ENCODE measurements around the gene RABGAP1L. TPM values are rescaled to one million over a fixed set of nuclear protein-coding genes. Genes with fewer than 3 reads are reported as not detected.
"Not testable (repeated sequence)": the region's sequence is repeated elsewhere in the genome, so short reads cannot be mapped to it uniquely, and the experiment has no call there.

The RABGAP1L gene
- total RNA-seq, 3 donors from 2014 or later = 46.1 to 74.7 (median 59.2) TPM

DNA sequence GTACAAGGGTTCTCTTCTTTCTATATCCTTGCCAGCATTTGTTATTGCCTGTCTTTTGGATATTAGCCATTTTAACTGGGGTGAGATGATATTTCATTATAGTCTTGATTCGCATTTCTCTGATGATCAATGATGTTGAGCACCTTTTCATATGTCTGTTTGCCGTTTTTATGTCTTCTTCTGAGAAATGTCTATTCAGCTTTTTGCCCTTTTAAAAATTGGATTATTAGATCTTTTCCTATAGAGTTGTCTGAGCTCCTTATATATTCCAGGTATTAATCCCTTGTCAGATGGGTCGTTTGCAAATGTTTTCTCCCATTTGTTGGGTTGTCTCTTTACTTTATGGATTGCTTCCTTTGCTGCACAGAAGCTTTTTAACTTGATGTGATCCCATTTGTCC lies 883.3 kb downstream of the RABGAP1L start:
- H3K36me3 ChIP-seq (ENCODE audit: low read depth) = no peaks in the 10 kb centered on the region
- H3K9me3 ChIP-seq = no peaks in the 10 kb centered on the region
- DNase-seq (no peak), ATAC-seq (no peak)
- intact Hi-C loops (cut with DNase I, micrococcal nuclease) = no loop called here
- H3K4me3 ChIP-seq = no peak overlapping the region
- TF ChIP-seq, protein P1, sequence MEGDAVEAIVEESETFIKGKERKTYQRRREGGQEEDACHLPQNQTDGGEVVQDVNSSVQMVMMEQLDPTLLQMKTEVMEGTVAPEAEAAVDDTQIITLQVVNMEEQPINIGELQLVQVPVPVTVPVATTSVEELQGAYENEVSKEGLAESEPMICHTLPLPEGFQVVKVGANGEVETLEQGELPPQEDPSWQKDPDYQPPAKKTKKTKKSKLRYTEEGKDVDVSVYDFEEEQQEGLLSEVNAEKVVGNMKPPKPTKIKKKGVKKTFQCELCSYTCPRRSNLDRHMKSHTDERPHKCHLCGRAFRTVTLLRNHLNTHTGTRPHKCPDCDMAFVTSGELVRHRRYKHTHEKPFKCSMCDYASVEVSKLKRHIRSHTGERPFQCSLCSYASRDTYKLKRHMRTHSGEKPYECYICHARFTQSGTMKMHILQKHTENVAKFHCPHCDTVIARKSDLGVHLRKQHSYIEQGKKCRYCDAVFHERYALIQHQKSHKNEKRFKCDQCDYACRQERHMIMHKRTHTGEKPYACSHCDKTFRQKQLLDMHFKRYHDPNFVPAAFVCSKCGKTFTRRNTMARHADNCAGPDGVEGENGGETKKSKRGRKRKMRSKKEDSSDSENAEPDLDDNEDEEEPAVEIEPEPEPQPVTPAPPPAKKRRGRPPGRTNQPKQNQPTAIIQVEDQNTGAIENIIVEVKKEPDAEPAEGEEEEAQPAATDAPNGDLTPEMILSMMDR (IDR thresholded peaks at IDR 0.05) = no peak
- H3K4me1 ChIP-seq (ENCODE audit: low read depth) = no peaks in the 10 kb centered on the region

- no peak overlapping the region for H3K4me3 ChIP-seq
- no peaks in the 10 kb centered on the region for H3K36me3 ChIP-seq (ENCODE audit: low read depth)
- TF ChIP-seq, protein P1 (IDR thresholded peaks at IDR 0.05) = no peak
- DNase-seq = no peak
- H3K4me1 ChIP-seq (ENCODE audit: low read depth) = no peaks in the 10 kb centered on the region
- ATAC-seq = no peak
- intact Hi-C loops (cut with DNase I, micrococcal nuclease) = no loop called here
- no peaks in the 10 kb centered on the region for H3K9me3 ChIP-seq
Observed at GRCh38 chr1:175043824-175044223, 884.5 kb downstream of the RABGAP1L start.

DNA sequence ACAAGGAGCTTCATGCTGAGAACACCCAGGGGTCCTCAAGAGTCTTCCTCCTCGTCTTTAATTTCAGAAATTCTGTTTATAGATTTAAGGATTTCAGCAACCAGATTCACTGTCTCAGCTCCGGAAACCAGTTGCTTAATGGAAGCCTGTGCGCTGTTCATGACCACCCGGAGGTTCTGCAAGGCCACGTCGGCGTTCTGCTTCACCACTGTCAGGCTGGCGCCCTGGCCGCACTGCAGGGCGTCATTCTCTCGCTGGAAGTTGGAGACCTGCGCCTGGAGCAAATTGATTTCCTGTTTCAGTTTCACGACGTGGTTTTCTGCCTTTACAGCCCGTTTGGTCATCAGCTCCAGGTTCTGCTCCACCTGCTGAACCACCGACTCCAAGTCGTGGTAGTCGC lies 885.3 kb downstream of the RABGAP1L start:
- not testable (repeated sequence) for ATAC-seq; H3K36me3 ChIP-seq (ENCODE audit: low read depth)

More for the DNA sequence above, 885.3 kb downstream of the RABGAP1L start:
- intact Hi-C loops (cut with DNase I, micrococcal nuclease); H3K9me3 ChIP-seq; DNase-seq; H3K4me3 ChIP-seq; H3K4me1 ChIP-seq (ENCODE audit: low read depth): not testable (repeated sequence)

Other genes with a start within 250 kb of the RABGAP1L start
- gene SERPINC1, start 242.2 kb upstream of the RABGAP1L start, total RNA-seq = not detected
- 10 to 100 TPM; 38.0 to 51.2 (median 50.1) TPM for gene RC3H1, start 137.2 kb upstream of the RABGAP1L start, total RNA-seq

Measured in mucosa of descending colon (tissue), 3 donors.